Lower leg skin (tissue), 3 donors: ENCODE results near the gene MAP6.

ENCODE experiments used
- CTCF ChIP-seq, 3 donors: fragments of 450-650 bp; IDR thresholded peaks; one replicate each; pipeline ENCODE4 v1.5.1; 2016; ENCODE audit warnings: antibody characterized with exemption in 3 of 3, mild to moderate bottlenecking in 3 of 3, moderate library complexity in 2 of 3
- POLR2A ChIP-seq, 2 donors: fragments of 450-650 bp; IDR thresholded peaks; one replicate each; pipeline ENCODE4 v1.6.1; 2016 to 2017; ENCODE audit warnings: antibody characterized with exemption in 2 of 2, mild to moderate bottlenecking in 1 of 2, moderate library complexity in 1 of 2

- TF ChIP-seq CTCF (IDR thresholded peaks at IDR 0.05), result no peak
- no peak for TF ChIP-seq POLR2A (IDR thresholded peaks at IDR 0.05)
Measured at GRCh38 chr11:75705541-75705940, 36.7 kb upstream of the MAP6 start.
